ENCODE measurements around the gene SIPA1.

The SIPA1 gene

GRCh38 chr11:65609665-65610064 lies 28.2 kb upstream of the SIPA1 start:
- no peak for FAIRE-seq

DNA sequence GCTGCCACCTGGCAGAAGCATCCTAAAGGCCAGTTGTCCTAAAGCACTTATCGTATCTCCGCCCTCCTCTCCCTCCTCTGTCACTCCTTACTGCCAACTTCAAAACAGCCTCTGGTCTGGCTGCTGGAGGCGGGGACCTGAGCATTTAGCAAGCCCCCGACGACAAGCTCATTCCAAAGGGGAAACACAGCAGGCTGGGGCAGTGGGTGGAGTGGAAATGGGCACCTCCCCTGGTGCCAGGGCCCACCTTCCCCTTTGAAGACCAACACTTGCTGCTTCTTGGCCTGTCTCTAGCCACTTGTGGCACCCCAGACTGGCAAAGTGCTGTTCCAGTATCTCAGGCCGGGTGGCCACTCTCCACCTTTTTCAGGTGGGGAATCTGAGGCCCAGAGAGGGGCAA lies 27.5 kb upstream of the SIPA1 start:
- no peak for FAIRE-seq

DNA sequence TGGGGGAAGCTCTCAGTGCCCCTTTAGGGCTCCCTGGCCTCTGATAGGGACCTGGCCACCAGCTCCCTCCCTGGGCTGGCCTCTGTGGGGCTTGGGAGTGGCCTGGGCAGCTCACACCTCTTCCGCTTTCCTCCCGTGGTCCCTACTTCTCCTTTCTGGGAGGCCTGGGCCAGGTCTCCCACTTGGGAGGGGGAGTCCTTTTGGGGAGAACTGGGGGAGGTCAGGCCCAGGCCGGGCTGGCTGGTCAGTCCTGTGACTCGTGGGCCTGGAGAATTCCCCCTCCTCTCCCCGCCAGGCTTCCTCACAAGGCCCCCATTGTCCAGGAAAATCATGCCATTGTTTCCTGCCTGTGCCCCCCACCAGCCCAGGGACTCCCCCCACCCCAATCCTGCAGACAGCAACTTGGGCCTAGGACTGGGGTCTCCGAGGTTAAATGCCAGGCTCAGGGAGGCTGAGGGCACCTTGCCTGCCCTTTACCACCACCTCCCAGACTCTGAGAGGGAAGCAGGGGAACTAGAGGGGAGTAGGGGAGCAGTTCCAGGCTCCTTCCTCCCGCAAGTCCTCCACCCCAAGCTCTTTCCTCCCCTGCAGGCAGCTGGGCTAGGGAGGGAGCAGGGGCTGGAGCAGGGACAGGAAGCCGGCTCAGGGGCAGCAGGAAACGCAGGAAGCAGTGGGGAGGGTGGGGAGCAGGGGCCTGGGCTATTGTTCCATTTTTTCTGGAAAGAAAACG lies 26.7 kb upstream of the SIPA1 start:
- FAIRE-seq: no peak

GRCh38 chr11:65611758-65612603 lies 25.9 kb upstream of the SIPA1 start:
- FAIRE-seq: no peak

DNA sequence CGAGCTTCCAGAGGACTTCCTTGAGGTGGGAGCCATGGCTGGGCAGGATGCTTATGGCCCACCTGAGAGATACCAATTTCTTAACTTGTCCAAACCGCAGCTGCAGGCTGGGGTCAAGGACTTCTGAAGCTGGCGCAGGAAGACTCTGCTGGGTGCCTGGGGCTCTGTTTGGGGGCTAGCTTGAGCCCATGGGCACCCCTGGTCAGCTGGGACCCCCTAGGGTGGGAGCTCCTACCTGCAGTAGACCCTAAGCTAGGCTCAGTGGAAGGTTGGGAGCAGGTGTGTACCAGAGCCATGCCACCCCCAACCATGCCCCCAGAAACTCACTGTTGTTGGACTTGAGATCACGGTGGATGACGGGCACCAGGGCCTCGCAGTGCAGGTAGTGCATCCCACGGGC lies 25.2 kb upstream of the SIPA1 start:
- FAIRE-seq: no peak

- FAIRE-seq: no peak
These were observed 24.6 kb upstream of the SIPA1 start for GRCh38 chr11:65613091-65613928.

DNA sequence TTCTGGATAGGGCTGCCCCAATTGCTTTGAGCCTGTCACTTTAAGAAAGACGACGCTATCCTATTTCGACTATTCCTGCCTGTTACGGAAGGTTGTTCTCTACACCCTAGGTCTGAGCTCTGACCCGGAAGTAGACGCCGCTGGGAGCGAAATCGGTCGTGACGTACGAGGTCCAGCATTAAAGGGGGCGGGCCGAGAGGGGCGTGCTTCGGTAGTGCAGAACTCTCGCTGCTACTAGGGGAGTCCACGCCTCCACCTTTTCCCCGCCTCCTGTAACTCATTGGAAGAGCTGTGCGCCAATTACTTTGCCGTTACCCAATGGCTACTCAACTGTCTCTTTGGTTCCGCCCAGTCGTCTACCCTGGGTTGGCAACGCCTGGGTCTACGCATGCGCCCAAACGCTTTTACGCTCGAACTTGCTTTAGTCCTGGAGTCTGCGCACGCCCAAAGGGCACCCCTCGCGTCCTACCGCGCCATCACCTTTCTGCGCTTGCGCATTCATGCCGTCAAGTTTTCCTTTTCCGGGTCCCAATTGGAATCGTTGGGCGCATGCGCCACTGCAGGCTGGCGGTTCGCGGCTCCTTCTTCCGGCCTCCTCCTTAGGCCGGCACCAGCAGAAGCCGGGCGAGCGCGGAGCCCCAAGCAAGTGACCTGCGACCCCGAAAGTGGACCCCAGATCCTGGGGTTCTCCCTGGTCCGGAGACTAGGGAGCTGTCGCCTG lies 22.5 kb upstream of the SIPA1 start, which contains the start of gene PCNX3:
PCNX3 (plus strand) TSS at position 548 of the 721 bp plus-strand sequence. CDS start 536 bp downstream, outside the sequence.
- peak; percentile 100 for FAIRE-seq

DNA sequence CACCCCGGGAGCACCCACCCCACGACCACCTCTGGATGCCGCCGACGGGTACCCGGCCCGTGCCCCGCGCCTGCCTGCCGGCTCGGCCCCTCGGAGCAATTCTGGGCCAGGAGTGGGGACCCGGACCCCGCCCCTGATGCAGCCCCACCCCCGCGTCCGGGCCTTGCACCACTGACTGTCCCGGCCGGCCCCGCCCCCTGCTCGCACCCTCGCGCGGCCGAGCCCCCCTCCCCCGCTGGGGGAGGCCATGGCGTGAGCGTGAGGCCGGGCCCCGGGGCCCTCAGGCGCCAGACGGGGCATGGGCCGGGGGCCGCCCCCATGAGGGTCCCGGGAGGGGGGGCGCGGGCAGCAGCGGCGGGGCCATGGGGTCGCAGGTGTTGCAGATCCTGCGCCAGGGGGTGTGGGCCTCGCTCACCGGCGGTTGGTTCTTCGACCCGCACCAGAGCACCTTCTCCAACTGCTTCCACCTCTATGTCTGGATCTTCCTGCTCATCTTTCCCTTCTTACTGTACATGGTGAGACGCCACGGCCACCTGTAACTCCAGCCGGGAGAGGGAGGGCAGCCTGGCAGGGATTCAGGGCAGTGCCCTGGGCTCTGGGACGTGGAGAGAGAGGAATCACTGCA lies 21.8 kb upstream of the SIPA1 start:
- no peak for FAIRE-seq

GRCh38 chr11:65616575-65617001 lies 21.3 kb upstream of the SIPA1 start:
- no peak for FAIRE-seq

GRCh38 chr11:65617136-65617850 lies 20.6 kb upstream of the SIPA1 start:
- no peak for FAIRE-seq

- FAIRE-seq: no peak
These were observed 19.7 kb upstream of the SIPA1 start for GRCh38 chr11:65617990-65618751.

- FAIRE-seq: no peak
These were observed 19.1 kb upstream of the SIPA1 start for GRCh38 chr11:65618763-65619162.

GRCh38 chr11:65619281-65619928 lies 18.5 kb upstream of the SIPA1 start:
- FAIRE-seq: no peak

- FAIRE-seq: no peak
These were observed 17.2 kb upstream of the SIPA1 start for GRCh38 chr11:65620666-65621065.

DNA sequence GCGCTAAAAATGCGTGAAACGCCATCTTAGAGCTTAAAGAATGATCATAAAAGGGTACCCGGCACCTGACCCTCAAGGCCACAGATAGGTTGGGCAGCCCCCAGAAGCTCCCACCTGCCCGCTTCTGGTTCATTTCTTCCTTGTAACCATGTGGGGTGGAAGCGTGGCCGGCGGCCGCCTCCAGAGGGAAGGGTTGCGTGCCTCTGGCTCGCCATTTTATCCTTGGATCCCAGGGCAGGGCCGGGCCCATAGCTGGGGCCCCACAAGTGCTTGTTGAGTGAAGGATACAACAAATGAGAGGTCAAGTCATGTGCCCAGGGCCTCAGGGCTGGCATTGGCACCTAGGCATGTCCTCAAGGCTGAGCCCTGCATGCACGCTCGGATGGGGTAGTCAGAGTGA lies 16.4 kb upstream of the SIPA1 start:
- no peak for FAIRE-seq

DNA sequence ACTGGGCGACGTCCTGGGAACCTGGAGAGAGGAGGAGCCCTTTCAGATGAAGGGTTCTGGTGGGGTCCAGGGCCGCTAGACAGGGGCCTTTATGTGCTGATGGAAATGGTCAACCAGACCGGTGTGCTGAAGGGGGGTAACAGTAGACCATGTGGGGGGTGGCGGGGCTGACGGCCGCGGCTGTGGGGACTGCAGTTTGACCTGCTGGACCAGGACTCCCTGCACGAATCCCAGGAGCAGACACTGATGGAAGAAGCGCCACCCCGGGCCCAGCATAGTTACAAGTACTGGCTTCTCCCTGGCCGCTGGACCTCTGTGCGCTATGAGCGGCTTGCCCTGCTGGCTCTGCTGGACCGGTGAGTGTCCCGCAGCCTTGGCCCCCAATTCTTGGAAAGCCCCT lies 15.9 kb upstream of the SIPA1 start:
- FAIRE-seq: no peak

- FAIRE-seq: no peak
These were observed 14.7 kb upstream of the SIPA1 start for GRCh38 chr11:65623177-65623576.

GRCh38 chr11:65623852-65624616 lies 13.9 kb upstream of the SIPA1 start:
- FAIRE-seq: no peak

Measured in G401.6 (cell line).